Mucosa of rectum (tissue), 2 donors: ENCODE results near the gene ECI2.
"Not testable (repeated sequence)": the region's sequence is repeated elsewhere in the genome, so short reads cannot be mapped to it uniquely, and the experiment has no call there.

ENCODE experiments used
- H3K27ac ChIP-seq, 2 donors: one replicate each; pipeline ENCODE4 v1.7.0; 2013; ENCODE audit warnings: inconsistent platforms in 2 of 2, low read depth in 2 of 2, low read length in 2 of 2
- H3K27me3 ChIP-seq, 2 donors: one replicate each; pipeline ENCODE4 v1.7.0; 2013; ENCODE audit warnings: low read length in 2 of 2; ENCODE audit not compliant: control insufficient read depth in 2 of 2, insufficient read depth in 2 of 2
- H3K36me3 ChIP-seq, 2 donors: one replicate each; pipeline ENCODE4 v1.7.0; 2013; ENCODE audit warnings: low read length in 2 of 2; ENCODE audit not compliant: control insufficient read depth in 2 of 2, insufficient read depth in 2 of 2
- H3K4me1 ChIP-seq, 2 donors: one replicate each; pipeline ENCODE4 v1.7.0; 2013; ENCODE audit warnings: low read length in 2 of 2, mild to moderate bottlenecking in 1 of 2; ENCODE audit not compliant: control insufficient read depth in 2 of 2, insufficient read depth in 2 of 2
- H3K4me3 ChIP-seq, 2 donors: one replicate each; pipeline ENCODE4 v1.7.0; 2013; ENCODE audit warnings: low read length in 2 of 2
- H3K9ac ChIP-seq, 2 donors: one replicate each; pipeline ENCODE4 v1.7.0; 2013; ENCODE audit warnings: low read length in 2 of 2, low read depth in 1 of 2, mild to moderate bottlenecking in 1 of 2
- H3K9me3 ChIP-seq, 2 donors: one replicate each; pipeline ENCODE4 v1.7.0; 2013; ENCODE audit warnings: low read length in 2 of 2; ENCODE audit not compliant: control insufficient read depth in 2 of 2
- donor health status: healthy.
- donor health status: Normal muscosa, but diverticular disease.

ECI2 gene

DNA sequence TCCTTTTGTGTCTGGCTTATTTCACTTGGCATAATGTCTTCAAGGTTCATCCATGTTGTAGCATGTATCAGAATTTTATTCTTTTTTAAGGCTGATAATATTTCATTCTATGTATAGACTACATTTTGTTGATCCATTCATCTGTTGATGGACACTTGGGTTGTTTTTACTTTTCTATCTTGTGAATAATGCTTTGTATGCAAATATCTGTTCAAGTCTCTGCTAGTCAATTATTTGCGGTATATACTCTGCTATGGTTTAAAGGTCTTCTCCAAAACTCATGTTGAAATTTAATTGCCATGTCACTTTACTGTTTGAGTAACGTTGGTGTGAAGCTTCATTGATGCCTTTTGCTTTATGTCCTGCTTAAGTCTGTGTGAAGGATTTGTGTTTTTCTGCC, 27.5 kb downstream of the ECI2 start:
- H3K27ac ChIP-seq: no peak overlapping the region
- H3K36me3 ChIP-seq: no peaks in the 10 kb centered on the region
- H3K9me3 ChIP-seq: no peaks in the 10 kb centered on the region
- H3K9ac ChIP-seq: no peak overlapping the region
- H3K27me3 ChIP-seq: no peaks in the 10 kb centered on the region
- no peak overlapping the region for H3K4me3 ChIP-seq
- peaks cover 13 to 20% of the 10 kb centered on the region in 2 donors for H3K4me1 ChIP-seq

DNA sequence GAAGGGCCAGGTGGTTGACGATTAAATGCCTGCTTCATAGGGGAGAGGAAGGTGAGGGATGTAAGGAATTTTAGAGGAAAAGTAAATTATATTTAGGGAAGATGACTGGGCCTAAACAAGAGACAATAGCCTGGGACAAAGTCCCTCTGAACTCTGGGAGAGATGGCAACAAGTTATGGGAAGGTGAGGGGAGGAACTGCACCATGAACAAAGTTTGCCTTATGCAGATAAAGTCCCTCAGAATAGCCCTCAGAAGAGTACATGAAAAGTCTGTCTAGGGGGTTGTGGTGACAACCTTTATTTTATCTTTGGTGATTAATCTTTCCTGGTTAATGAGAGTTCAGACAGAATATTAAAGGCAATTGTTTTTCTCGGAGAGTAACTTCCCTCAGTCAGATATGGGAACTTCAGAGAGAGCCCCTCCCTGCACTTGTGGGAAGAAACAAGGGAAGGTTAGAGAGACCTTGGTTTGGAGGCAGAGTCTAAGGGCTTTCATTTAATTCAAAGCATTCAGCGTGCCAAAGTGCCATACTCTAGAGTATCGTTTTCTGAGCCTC, 29.3 kb downstream of the ECI2 start:
- no peaks in the 10 kb centered on the region for H3K36me3 ChIP-seq

DNA sequence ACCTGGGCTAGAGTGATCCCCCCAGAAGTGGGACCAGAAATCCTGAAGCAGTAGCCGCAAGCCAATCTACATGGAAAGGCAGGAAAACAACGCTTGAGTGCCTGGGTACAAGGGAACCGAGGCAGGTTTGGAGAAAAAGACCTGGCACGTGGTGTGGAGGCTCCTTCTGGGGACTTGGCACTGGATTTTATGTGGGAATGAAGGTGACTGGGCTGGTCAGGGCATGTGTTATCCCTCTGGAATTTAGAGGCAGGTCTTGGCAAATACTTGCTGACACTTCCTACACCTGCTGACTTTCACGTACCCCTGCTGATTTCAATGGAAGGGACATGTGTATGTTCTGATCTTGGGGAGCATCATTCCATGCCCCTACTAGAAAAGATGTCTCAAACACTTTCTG, 31.4 kb downstream of the ECI2 start:
- H3K4me3 ChIP-seq: no peak overlapping the region
- H3K4me1 ChIP-seq: peaks cover 10 to 14% of the 10 kb centered on the region in 2 donors
- H3K27me3 ChIP-seq: no peaks in the 10 kb centered on the region
- H3K9me3 ChIP-seq: no peaks in the 10 kb centered on the region
- H3K36me3 ChIP-seq: no peaks in the 10 kb centered on the region
- H3K9ac ChIP-seq: no peak overlapping the region
- no peak overlapping the region for H3K27ac ChIP-seq

More for the DNA sequence above, 29.3 kb downstream of the ECI2 start:
- H3K9ac ChIP-seq: no peak overlapping the region
- H3K9me3 ChIP-seq: no peaks in the 10 kb centered on the region
- peaks cover 16 to 23% of the 10 kb centered on the region in 2 donors for H3K4me1 ChIP-seq
- H3K27me3 ChIP-seq: no peaks in the 10 kb centered on the region
- no peak overlapping the region for H3K4me3 ChIP-seq
- H3K27ac ChIP-seq: no peak overlapping the region

DNA sequence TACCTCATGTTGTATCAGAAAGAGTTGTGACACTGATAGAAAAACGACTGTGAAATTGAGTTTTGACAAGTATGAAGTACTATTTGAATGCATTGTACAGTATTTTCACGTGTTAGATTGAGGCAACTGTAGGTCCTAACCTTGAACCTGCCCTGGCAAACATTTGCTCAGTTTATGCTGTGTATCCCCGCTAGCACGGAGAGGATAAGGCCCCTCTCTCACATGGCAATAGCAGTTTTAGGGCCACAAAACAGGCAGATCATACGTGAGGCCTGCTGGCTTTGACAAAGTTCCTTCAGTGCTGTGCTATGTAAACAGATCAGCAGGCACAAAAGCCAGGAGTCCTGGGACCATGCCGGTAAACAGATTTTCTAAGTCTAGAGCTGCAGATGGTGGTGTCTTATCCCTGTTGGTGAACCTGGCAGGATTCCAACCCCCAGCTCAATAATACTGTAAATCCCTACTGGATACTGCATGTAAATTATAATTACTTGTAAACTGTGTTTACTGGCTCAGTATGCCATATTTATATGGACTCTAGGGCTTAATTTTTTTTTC, 32.6 kb downstream of the ECI2 start:
- peak overlapping the region in 1 of 2 donors; percentile 6 for H3K27ac ChIP-seq
- no peak overlapping the region for H3K9ac ChIP-seq
- H3K36me3 ChIP-seq: no peaks in the 10 kb centered on the region
- H3K4me3 ChIP-seq: no peak overlapping the region
- H3K4me1 ChIP-seq: peaks cover 6 to 8% of the 10 kb centered on the region in 2 donors
- H3K9me3 ChIP-seq: no peaks in the 10 kb centered on the region
- H3K27me3 ChIP-seq: no peaks in the 10 kb centered on the region

DNA sequence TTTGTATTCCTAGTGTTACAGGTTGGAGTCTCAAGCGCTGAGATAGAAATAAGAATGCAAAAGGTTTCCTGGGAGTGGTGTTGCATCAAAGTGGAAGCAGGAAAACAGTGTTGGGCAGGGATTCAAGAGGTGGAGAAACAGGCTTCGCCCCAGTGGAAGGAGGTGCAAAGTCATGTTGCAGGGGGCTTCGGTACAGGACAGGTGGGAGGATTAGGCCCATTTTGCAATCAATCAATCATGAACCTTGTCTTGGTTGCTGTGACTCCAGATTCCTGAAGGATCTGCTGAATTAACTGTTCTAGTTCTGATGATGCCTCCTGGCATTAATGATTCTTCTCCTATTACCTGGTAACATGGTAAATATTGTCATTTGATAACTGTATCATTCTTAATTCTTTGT, 34.1 kb downstream of the ECI2 start:
- Histone ChIP-seq H3K27me3 (no peaks in the 10 kb centered on the region), H3K4me1 (peaks cover 6 to 8% of the 10 kb centered on the region in 2 donors), H3K27ac (no peak overlapping the region), H3K36me3 (no peaks in the 10 kb centered on the region), H3K9ac (no peak overlapping the region), H3K4me3 (no peak overlapping the region), H3K9me3 (no peaks in the 10 kb centered on the region)

DNA sequence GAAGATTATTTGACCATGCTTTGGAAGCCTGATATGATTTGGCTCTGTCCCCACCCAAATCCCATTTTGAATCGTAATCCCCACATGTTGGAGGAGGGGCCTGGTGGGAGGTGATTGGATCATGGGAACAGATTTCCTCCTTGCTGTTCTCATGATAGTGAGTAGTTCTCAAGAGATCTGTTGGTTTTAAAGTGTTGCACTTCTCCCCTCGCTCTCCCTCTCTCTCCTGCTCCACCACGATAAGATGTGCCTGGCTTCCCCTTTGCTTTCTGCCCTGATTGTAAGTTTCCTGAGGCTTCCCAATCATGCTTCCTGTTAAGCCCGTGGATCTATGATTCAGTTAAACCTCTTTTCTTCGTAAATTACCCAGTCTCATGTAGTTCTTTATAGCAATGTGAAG, 34.7 kb downstream of the ECI2 start:
- no peaks in the 10 kb centered on the region for H3K36me3 ChIP-seq
- H3K27ac ChIP-seq: no peak overlapping the region
- peaks cover 6 to 8% of the 10 kb centered on the region in 2 donors for H3K4me1 ChIP-seq
- H3K4me3 ChIP-seq: no peak overlapping the region
- H3K9ac ChIP-seq: no peak overlapping the region
- H3K27me3 ChIP-seq: no peaks in the 10 kb centered on the region
- no peaks in the 10 kb centered on the region for H3K9me3 ChIP-seq

DNA sequence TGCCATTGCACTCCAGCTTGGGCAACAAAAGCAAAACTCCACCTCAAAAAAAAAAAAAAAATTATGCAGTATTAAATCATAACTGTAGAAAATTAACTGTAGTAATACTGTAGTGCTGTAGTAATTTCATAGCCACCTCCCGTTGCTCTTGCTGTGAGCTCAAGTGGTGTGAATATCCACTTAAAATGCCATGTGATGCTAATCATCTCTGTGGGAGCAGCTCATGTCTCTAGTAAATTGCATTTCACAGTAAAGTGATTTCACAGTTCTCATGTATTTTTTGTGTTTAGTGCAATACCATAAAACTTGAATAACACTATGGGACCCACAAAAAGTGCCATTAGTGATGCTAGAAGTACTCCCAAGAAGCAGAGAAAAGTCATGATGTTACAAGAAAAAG, 42.1 kb downstream of the ECI2 start:
- Histone ChIP-seq H3K27ac (no peak overlapping the region), H3K36me3 (no peaks in the 10 kb centered on the region), H3K4me1 (peaks cover 5 to 14% of the 10 kb centered on the region in 2 donors), H3K4me3 (no peak overlapping the region), H3K9me3 (no peaks in the 10 kb centered on the region), H3K27me3 (no peaks in the 10 kb centered on the region), H3K9ac (no peak overlapping the region)

DNA sequence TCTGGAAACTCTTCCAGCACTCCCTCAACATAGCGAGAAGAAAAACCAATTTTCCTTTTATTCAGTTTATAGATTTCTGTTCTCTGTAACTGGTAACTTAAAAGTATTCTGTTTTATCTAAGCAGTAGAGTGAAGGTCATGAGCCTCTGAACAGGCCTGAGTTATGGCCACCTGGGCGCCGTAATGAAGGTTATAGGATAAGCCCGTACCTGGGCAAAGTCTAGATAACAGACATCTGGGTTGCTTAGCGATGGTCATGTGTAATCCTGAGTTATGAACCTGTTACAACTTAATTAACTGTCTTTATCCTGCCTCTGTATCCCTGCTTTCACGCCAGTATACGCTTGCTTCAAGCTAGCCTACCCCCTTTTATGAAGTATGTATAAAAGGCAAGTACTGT, 43.4 kb downstream of the ECI2 start:
- H3K4me3 ChIP-seq: peak overlapping the region in 1 of 2 donors; percentile 20
- H3K27ac ChIP-seq: peak overlapping the region; percentile 46 to 58
- peaks cover 5 to 14% of the 10 kb centered on the region in 2 donors for H3K4me1 ChIP-seq
- no peaks in the 10 kb centered on the region for H3K27me3 ChIP-seq
- no peaks in the 10 kb centered on the region for H3K9me3 ChIP-seq
- H3K36me3 ChIP-seq: no peaks in the 10 kb centered on the region
- H3K9ac ChIP-seq: no peak overlapping the region

DNA sequence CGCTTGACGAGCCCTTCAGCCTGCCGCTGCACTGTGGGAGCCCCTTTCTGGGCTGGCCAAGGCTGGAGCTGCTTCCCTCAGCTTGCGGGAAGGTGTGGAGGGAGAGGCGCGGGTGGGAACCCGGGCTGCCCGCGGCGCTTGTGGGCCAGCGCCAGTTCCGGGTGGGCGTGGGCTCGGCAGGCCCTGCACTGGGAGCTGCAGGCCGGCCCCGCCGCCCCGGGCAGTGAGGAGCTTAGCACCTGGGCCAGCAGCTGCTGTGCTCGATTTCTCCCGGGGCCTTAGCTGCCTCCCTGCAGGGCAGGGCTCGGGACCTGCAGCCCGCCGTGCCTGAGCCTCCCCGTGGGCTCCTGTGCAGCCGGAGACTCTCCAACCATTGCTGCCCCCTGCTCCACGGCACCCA, 45.3 kb downstream of the ECI2 start:
- not testable (repeated sequence) for H3K4me3 ChIP-seq, H3K36me3 ChIP-seq

DNA sequence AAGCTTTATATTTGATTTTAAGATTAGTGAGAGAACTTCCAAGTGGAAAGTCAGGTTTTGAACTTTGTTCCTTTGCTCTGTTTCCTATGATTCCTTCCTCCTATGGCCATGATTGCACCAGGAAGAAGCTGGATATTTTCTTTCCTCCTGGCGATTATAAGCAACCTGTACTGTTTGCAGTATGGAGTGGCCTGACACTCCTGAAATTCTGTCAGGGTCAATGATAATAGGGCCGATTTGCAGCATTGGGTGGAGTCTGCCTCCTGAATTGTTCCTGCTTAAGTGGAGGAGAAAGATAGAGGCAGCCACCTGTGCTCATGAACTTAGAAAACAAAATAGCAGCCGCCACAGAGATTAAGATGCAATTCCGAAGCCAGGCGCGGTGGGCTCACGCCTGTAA, 46.7 kb downstream of the ECI2 start:
- no peaks in the 10 kb centered on the region for H3K36me3 ChIP-seq
- peaks cover 5 to 18% of the 10 kb centered on the region in 2 donors for H3K4me1 ChIP-seq
- peak overlapping the region in 1 of 2 donors; percentile 20 for H3K4me3 ChIP-seq
- H3K27ac ChIP-seq: peak overlapping the region; percentile 79 to 84
- no peaks in the 10 kb centered on the region for H3K27me3 ChIP-seq
- no peaks in the 10 kb centered on the region for H3K9me3 ChIP-seq
- no peak overlapping the region for H3K9ac ChIP-seq

More for the DNA sequence above, 45.3 kb downstream of the ECI2 start:
- H3K27me3 ChIP-seq, H3K27ac ChIP-seq, H3K9me3 ChIP-seq, H3K9ac ChIP-seq: not testable (repeated sequence)
- peaks cover 5 to 14% of the 10 kb centered on the region in 2 donors for H3K4me1 ChIP-seq
